Lower leg skin (tissue), 3 donors: ENCODE measurements around the gene ANO9.

Experiments used
- CTCF ChIP-seq, 3 donors: fragments of 450-650 bp; IDR thresholded peaks; one replicate each; pipeline ENCODE4 v1.5.1; 2016; ENCODE audit warnings: antibody characterized with exemption in 3 of 3, mild to moderate bottlenecking in 3 of 3, moderate library complexity in 2 of 3
- POLR2A ChIP-seq, 2 donors: fragments of 450-650 bp; IDR thresholded peaks; one replicate each; pipeline ENCODE4 v1.6.1; 2016 to 2017; ENCODE audit warnings: antibody characterized with exemption in 2 of 2, mild to moderate bottlenecking in 1 of 2, moderate library complexity in 1 of 2

GRCh38 chr11:386483-386882 lies 55.3 kb downstream of the ANO9 start:
- TF ChIP-seq CTCF (IDR thresholded peaks at IDR 0.05) = no peak
- TF ChIP-seq POLR2A (IDR thresholded peaks at IDR 0.05) = no peak
